Kasumi-1 (cell line): ENCODE results near the gene BCAS3.
A peak's percentile ranks its signal among the peaks of the same experiment; 100 is the strongest.
"Not testable (repeated sequence)": the region's sequence is repeated elsewhere in the genome, so short reads cannot be mapped to it uniquely, and the experiment has no call there.

Source experiments
- DNase-seq, 2 experiments: peaks; one replicate each; lab custom pipeline; 2025; lab: John Stamatoyannopoulos, UW

BCAS3 gene

GRCh38 chr17:60935991-60936390 lies 258.3 kb downstream of the BCAS3 start:
- DNase-seq = not testable (repeated sequence)

DNA sequence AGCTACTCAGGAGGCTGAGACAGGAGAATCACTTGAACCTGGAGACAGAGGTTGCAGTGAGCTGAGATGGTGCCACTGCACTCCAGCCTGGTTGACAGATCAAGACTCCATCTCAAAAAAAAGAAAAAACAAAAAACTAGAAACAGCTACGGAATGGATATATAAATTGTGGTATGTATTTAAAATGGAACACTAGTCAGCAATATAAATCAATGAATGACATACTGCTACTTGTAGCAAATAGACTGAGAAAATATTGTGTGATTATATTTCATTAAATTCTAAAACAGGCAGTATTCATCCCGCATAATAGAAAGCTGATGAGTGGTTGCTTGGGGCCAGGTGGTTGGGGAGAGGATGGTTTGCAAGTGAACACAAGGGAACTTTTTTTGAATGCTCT lies 261.7 kb downstream of the BCAS3 start:
- no peak for DNase-seq

GRCh38 chr17:60941028-60941427 lies 263.4 kb downstream of the BCAS3 start:
- DNase-seq = no peak

DNA sequence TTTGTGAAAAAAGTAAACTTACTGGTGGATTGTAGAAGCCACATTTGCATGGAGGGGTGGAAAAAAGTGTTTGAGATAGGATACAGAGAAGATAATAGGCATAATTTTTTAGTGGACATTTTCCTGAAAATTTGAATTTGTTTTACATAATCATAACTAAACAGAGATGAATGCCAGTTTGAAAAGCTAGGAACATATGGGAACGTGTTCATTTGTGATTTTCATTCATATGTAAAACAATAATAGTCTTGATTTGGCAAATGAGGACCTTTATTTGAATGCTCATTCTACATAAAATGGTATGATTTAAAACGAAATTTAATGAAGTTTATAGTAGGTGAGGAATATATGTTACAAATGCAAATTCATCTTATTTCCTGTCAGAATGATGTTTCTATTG lies 263.9 kb downstream of the BCAS3 start:
- no peak for DNase-seq

DNA sequence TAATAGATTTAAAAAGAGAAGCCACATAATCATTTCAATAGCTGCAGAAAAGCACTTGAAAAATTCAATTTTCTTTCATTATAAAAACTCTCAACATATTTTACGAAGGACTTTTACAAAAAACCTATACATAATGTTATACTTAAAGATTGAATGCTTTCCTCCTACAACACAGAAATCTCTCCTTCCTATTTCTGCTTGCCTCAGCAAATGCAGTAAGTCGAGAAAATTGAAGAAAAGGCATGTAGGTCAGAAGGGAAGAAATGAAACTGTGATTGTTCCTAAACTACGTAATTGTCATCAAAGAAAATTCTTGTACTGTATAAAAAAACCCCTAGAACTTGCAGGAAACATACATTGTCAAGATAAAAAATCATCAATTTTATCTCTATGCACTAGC lies 267.1 kb downstream of the BCAS3 start:
- no peak for DNase-seq

DNA sequence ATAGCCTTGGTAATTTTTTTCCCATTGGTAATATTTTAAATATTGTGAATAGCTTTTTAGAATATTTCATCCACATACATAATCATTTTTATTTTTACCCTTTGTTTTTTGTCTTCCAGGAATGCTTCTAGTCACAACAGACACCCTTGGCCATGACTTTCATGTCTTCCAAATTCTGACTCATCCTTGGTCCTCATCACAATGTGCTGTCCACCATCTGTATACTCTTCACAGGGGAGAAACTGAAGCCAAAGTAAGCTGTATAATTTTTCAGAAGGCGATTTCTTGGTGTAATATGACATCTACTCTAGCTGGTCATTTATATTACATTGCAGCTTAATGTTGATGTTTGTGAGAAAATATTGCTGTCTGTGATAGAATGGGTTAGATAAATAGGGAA lies 269.4 kb downstream of the BCAS3 start:
- no peak for DNase-seq

- DNase-seq = no peak
These were observed 269.9 kb downstream of the BCAS3 start for GRCh38 chr17:60947543-60947942.

- no peak for DNase-seq
These were observed 275.1 kb downstream of the BCAS3 start for GRCh38 chr17:60952747-60953146.

GRCh38 chr17:60959011-60959410 lies 281.4 kb downstream of the BCAS3 start:
- no peak for DNase-seq

- DNase-seq = no peak
These were observed 282.0 kb downstream of the BCAS3 start for GRCh38 chr17:60959696-60960095.

DNA sequence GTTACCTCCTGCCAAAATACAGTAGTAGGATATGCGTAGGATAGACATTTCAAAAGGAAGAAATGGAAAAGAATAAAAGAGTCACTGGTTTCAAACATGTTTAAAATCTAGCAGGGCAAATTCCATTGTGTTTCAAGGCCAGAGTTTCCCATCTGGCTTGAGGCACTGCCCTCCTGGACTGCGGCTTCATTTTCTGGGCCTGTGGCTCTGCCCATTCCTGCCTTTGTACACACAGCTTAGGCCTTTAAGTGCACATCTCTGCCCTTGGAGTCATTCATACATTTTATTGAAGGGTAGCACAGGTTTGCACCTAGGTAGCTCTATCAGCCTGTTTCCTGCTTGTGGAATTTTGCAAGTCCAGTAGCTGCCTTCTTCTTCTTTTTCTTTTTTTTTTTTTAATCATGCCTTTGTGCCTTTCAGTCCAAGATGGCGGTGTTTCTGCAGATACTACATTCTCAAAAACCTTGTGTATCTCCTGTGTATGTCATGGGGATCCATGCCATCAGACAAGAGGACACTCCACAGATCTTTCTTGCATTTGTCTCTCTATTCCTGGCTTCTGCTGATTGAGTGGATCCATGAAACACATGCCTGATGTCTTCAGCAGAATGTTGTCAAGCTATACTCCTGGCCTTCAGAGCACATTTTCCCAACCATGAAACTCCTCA lies 282.9 kb downstream of the BCAS3 start:
- no peak for DNase-seq

DNA sequence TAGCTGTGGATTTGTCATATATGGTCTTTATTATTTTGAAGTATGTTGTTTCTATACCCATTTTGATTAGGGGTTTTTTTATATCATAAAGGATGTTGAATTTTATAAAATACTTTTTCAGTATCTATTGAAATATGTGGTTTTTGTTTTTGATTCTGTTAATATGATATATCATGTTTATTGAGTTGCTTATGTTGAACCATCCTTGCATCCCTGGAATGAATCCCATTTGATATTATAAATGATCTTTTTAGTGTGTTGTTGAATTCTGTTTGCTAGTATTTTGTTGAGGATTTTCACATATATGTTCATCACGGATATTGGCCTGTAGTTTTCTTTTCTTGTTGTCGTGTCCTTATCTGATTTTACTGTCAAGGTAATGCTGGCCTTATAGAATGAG lies 286.5 kb downstream of the BCAS3 start:
- no peak for DNase-seq

DNA sequence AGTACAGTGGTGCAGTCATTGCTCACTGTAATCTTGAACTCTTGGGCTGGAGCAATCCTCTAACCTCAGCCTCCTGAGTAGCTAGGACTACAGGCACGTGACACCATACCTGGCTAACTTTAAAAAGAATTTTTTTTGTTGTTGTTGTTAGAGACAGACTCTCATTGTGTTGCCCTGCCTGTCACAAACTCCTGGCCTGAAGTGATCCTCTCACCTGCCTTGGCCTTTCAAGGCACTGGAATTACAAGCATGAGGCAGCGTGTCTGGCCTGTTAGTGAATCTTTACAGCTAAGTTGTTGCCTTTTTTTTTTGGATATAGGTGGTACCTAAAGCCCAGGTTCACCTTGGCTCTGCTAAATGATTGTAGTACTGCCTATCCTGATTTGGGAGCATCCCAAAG lies 290.6 kb downstream of the BCAS3 start:
- DNase-seq = no peak

DNA sequence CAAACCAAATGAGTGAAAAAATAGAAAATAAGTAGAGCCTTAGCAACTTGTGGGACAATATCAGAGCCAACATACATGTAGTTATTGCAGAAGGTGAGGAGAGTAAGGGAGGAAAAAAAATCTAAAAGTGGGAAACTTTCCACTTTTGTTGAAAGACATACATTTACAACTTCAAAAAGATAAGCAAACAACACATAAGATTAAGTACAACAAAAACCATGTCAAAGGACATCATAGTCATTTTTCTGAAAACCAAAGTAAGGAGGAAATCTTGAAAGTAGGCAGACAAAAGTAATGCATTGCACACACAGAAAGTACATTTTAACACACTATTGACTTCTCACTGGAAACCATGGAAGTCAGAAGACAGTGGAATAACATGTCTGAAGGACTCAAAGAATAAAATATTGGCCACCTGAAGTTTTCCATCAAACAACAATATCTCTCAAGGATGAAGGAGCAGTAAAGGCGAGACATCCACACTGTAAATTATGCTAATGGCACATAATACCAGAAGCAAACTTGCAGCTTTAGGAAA lies 291.9 kb downstream of the BCAS3 start:
- no peak for DNase-seq

GRCh38 chr17:60970741-60971140 lies 293.1 kb downstream of the BCAS3 start:
- DNase-seq = no peak

- peak; percentile 85 to 89 for DNase-seq
These were observed 294.1 kb downstream of the BCAS3 start for GRCh38 chr17:60971515-60972369.

DNA sequence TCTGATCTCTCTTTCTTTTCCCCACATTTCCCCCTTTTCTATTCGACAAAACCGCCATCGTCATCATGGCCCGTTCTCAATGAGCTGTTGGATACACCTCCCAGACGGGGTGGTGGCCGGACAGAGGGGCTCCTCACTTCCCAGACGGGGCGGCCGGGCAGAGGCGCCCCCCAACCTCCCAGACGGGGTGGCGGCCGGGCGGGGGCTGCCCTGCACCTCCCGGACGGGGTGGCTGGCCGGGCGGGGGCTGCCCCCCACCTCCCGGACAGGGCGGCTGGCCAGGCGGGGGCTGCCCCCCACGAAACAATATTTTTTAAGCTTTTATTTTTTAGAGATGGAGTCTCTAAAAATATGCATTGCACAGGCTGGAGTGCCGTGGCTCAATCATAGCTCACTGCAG lies 299.2 kb downstream of the BCAS3 start:
- not testable (repeated sequence) for DNase-seq

GRCh38 chr17:60989379-60989778 lies 311.7 kb downstream of the BCAS3 start:
- no peak for DNase-seq

DNA sequence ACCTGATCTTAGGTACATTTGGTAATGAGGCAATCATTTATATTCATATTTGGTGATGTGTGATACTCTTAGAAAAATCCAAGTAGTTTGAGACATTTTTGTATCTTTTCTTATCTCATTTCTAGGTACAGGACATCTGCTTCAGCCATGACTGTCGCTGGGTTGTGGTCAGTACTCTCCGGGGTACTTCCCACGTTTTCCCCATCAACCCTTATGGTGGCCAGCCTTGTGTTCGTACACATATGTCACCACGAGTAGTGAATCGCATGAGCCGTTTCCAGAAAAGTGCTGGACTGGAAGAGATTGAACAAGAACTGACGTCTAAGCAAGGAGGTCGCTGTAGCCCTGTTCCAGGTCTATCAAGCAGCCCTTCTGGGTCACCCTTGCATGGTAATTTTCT lies 312.2 kb downstream of the BCAS3 start:
- DNase-seq = no peak

- DNase-seq = no peak
These were observed 315.8 kb downstream of the BCAS3 start for GRCh38 chr17:60993497-60993896.

GRCh38 chr17:60995680-60996079 lies 318.0 kb downstream of the BCAS3 start:
- no peak for DNase-seq

- DNase-seq = peak; percentile 50 to 69
These were observed 323.3 kb downstream of the BCAS3 start for GRCh38 chr17:61000911-61001310.

DNA sequence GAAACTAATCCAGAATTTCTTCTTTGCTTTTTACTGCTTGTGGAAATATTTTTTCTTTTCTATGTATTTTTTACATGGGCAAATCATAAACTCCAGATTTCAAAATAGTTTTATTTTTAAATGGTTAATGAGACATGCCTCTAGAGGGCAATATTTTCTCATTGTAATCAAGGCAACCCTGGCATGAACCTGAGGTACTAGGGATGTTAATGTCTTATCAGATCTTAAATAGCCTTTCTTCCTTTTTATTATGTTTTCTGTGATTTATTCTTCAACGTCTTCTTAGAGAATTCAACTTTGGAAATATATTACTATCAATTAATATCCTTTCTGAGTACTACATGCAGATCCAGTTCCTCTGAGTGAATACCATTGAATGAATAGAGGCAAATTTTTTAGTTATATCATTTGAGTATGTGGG lies 324.7 kb downstream of the BCAS3 start:
- peak; percentile 79 to 91 for DNase-seq
